ENCODE data around the gene PDLIM3.
"Not testable (repeated sequence)": the region's sequence is repeated elsewhere in the genome, so short reads cannot be mapped to it uniquely, and the experiment has no call there.

Gene PDLIM3

DNA sequence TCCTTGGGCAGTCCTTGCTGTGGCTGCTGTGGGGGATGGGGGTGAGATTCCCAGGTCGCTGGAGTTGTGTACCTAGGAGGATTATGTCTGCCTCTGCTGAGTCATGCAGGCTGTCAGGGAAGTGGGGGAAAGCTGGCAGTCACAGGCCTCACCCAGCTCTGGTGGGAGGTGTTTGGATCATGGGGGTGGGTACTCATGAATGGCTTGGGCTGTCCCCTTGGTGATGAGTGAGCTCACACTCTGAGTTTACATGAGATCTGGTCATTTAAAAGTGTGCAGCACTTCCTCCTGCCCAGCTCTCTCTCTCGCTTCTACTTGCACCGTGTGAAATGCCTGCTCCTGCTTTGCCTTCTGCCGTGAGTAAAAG, 24.6 kb upstream of the PDLIM3 start:
- H3K27me3 ChIP-seq (ENCODE audit: insufficient read depth, low read length, poor library complexity): no peaks in the 10 kb centered on the region
- H3K9ac ChIP-seq (ENCODE audit: low read depth, low read length): no peak overlapping the region
- DNase-seq (no peak), ATAC-seq (ENCODE audit: insufficient read depth, low read depth) (no peak)
- no peak overlapping the region for H3K27ac ChIP-seq (ENCODE audit: low read length)
- no peaks in the 10 kb centered on the region for H3K36me3 ChIP-seq (ENCODE audit: insufficient read depth, low read length)
- no peaks in the 10 kb centered on the region for H3K4me1 ChIP-seq (ENCODE audit: insufficient read depth, low read length)
- H3K79me2 ChIP-seq (ENCODE audit: insufficient read depth, low read length): no peaks in the 10 kb centered on the region
- no peak for TF ChIP-seq EZH2 (IDR thresholded peaks at IDR 0.05; ENCODE audit: borderline replicate concordance, low read depth, low read length, severe bottlenecking)
- TF ChIP-seq, protein P1, sequence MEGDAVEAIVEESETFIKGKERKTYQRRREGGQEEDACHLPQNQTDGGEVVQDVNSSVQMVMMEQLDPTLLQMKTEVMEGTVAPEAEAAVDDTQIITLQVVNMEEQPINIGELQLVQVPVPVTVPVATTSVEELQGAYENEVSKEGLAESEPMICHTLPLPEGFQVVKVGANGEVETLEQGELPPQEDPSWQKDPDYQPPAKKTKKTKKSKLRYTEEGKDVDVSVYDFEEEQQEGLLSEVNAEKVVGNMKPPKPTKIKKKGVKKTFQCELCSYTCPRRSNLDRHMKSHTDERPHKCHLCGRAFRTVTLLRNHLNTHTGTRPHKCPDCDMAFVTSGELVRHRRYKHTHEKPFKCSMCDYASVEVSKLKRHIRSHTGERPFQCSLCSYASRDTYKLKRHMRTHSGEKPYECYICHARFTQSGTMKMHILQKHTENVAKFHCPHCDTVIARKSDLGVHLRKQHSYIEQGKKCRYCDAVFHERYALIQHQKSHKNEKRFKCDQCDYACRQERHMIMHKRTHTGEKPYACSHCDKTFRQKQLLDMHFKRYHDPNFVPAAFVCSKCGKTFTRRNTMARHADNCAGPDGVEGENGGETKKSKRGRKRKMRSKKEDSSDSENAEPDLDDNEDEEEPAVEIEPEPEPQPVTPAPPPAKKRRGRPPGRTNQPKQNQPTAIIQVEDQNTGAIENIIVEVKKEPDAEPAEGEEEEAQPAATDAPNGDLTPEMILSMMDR (IDR thresholded peaks at IDR 0.05; ENCODE audit: borderline replicate concordance, extremely low read depth, low read length, poor library complexity, severe bottlenecking): no peak
- H3K4me3 ChIP-seq (ENCODE audit: low read depth in 1 of 2, low read length in 2 of 2): no peak overlapping the region
- no peaks in the 10 kb centered on the region for H4K20me1 ChIP-seq (ENCODE audit: insufficient read depth, low read length)
- H3K4me2 ChIP-seq (ENCODE audit: insufficient read depth, low read length): no peak overlapping the region
- no peaks in the 10 kb centered on the region for H3K9me3 ChIP-seq (ENCODE audit: insufficient read depth, low read length, severe bottlenecking)
- H2AFZ ChIP-seq (ENCODE audit: low read depth, low read length): no peak overlapping the region

DNA sequence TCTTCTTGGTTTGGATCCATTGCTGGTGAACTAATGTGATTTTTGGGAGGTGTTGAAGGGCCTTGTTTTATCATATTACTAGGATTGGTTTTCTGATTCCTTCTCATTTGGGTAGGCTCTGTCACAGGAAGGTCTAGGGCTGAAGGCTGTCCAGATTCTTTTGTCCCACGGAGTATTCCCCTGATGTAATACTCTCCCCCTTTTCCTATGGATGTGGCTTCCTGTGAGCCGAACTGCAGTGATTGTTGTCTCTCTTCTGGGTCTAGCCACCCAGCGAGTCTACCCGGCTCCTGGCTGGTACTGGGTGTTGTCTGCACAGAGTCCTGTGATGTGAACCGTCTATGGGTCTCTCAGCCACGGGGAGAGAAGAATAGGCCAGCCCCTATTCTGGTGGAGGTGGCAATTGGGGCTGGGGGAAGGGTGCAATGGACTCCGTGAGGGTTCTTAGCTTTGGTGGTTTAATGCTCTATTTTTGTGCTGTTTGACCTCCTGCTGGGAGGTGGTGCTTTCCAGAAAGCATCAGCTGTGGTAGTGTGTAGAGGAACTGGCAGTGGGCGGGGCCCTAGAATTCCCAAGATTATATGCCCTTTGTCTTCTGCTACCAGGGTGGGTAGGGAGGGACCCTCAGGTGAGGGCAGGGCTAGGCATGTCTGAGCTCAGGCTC, 24.1 kb upstream of the PDLIM3 start:
- H3K27ac ChIP-seq (ENCODE audit: low read length); H3K4me1 ChIP-seq (ENCODE audit: insufficient read depth, low read length); H3K9ac ChIP-seq (ENCODE audit: low read depth, low read length); H3K4me2 ChIP-seq (ENCODE audit: insufficient read depth, low read length); ATAC-seq (ENCODE audit: insufficient read depth, low read depth); H4K20me1 ChIP-seq (ENCODE audit: insufficient read depth, low read length); H3K27me3 ChIP-seq (ENCODE audit: insufficient read depth, low read length, poor library complexity); DNase-seq; H3K4me3 ChIP-seq (ENCODE audit: low read depth in 1 of 2, low read length in 2 of 2); H2AFZ ChIP-seq (ENCODE audit: low read depth, low read length); H3K9me3 ChIP-seq (ENCODE audit: insufficient read depth, low read length, severe bottlenecking); H3K36me3 ChIP-seq (ENCODE audit: insufficient read depth, low read length); H3K79me2 ChIP-seq (ENCODE audit: insufficient read depth, low read length): not testable (repeated sequence)

DNA sequence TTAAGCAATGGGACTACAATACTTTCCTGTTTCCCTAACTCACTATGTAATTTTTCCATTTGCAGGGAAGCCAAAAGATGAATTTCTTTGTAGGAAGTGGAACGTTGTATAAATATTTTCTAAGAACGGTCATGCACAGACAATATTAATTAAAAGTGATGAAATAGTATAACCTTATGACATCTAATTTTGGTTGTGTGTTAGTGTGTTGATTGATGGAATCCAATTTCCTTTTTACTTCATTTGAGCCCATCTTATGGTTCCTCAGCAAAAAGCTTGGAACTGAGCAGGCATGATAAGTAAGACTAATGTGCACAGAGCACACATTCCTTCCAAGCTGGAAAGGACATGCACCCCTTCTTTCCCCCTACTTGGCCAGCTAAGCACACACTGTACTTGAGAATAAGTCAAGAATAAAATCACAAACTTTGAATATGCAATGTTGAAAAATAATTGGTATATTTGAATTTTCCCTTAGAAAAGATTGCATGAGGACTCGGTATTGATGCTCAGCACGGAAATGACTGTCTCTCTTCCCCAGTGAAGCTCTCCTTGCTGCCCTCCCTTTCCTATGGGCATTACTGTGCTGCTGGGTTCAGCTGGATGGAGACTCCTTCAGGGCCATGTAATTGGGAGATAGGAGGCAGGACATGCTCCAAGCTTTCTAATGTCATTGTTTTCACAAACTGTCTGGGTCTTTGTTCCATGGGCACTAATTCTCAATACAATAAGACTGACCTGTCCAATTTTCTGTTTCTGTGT, 19.2 kb upstream of the PDLIM3 start:
- Histone ChIP-seq H2AFZ (ENCODE audit: low read depth, low read length) (no peak overlapping the region), H3K36me3 (ENCODE audit: insufficient read depth, low read length) (no peaks in the 10 kb centered on the region), H3K79me2 (ENCODE audit: insufficient read depth, low read length) (no peaks in the 10 kb centered on the region), H3K9ac (ENCODE audit: low read depth, low read length) (no peak overlapping the region), H3K4me3 (ENCODE audit: low read depth in 1 of 2, low read length in 2 of 2) (no peak overlapping the region), H3K4me1 (ENCODE audit: insufficient read depth, low read length) (no peaks in the 10 kb centered on the region), H4K20me1 (ENCODE audit: insufficient read depth, low read length) (no peaks in the 10 kb centered on the region), H3K9me3 (ENCODE audit: insufficient read depth, low read length, severe bottlenecking) (no peaks in the 10 kb centered on the region), H3K27me3 (ENCODE audit: insufficient read depth, low read length, poor library complexity) (no peaks in the 10 kb centered on the region), H3K4me2 (ENCODE audit: insufficient read depth, low read length) (no peak overlapping the region), H3K27ac (ENCODE audit: low read length) (no peak overlapping the region)
- no peak for TF ChIP-seq EZH2 (IDR thresholded peaks at IDR 0.05; ENCODE audit: borderline replicate concordance, low read depth, low read length, severe bottlenecking)
- TF ChIP-seq, protein P1 (IDR thresholded peaks at IDR 0.05; ENCODE audit: borderline replicate concordance, extremely low read depth, low read length, poor library complexity, severe bottlenecking): no peak
- DNase-seq: no peak
- ATAC-seq (ENCODE audit: insufficient read depth, low read depth): no peak

DNA sequence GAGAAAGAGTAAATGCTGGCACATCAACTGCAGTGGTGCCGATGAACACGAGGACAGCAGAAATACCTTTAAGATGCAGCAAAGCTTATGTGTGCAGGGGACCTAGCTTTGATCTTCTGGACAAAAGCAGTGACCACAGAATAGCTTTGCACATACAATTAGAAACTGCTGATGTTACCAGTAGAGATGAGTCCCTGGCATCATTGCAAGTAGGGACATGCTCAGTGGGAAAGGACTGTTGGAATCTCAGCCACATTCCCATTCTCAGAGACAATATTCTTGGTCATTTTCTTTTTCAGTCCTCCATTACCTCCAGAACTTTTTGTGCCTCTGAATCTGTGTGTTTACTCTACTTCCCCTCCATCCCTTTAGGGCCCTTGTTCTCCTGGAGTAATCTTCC, 16.9 kb upstream of the PDLIM3 start:
- ATAC-seq (ENCODE audit: insufficient read depth, low read depth): no peak
- Histone ChIP-seq H3K36me3 (ENCODE audit: insufficient read depth, low read length) (no peaks in the 10 kb centered on the region), H3K4me2 (ENCODE audit: insufficient read depth, low read length) (no peak overlapping the region), H2AFZ (ENCODE audit: low read depth, low read length) (no peak overlapping the region), H3K4me3 (ENCODE audit: low read depth in 1 of 2, low read length in 2 of 2) (no peak overlapping the region), H3K27me3 (ENCODE audit: insufficient read depth, low read length, poor library complexity) (no peaks in the 10 kb centered on the region), H3K27ac (ENCODE audit: low read length) (no peak overlapping the region), H4K20me1 (ENCODE audit: insufficient read depth, low read length) (no peaks in the 10 kb centered on the region), H3K9me3 (ENCODE audit: insufficient read depth, low read length, severe bottlenecking) (no peaks in the 10 kb centered on the region), H3K4me1 (ENCODE audit: insufficient read depth, low read length) (no peaks in the 10 kb centered on the region), H3K9ac (ENCODE audit: low read depth, low read length) (no peak overlapping the region), H3K79me2 (ENCODE audit: insufficient read depth, low read length) (no peaks in the 10 kb centered on the region)
- no peak for TF ChIP-seq EZH2 (IDR thresholded peaks at IDR 0.05; ENCODE audit: borderline replicate concordance, low read depth, low read length, severe bottlenecking)
- TF ChIP-seq, protein P1 (IDR thresholded peaks at IDR 0.05; ENCODE audit: borderline replicate concordance, extremely low read depth, low read length, poor library complexity, severe bottlenecking): no peak
- no peak for DNase-seq

Data from DND-41 (cell line).